ENCODE measurements around the gene MEIOB. TPM values are rescaled to one million over a fixed set of nuclear protein-coding genes. Genes with fewer than 3 reads are reported as not detected.

The MEIOB gene
- total RNA-seq, 1 donor = not detected

DNA sequence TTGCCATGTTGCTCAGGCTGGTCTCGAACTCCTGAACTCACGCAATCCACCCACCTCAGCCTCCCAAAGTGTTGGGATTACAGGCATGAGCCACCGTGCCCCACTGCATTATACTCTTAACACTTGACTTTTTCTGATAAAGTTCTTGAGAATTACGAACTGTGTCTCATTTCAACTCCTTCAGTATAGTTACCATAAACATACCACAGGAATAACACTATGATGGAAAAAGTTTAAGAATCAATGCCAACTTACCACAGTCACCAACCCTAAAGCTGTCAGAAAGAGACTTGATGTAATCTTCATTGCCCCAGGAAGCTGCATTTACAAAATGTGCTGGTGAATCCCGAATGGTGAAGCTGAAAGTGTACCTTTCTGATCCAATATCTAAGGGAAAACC, 10.2 kb downstream of the MEIOB start:
- TF ChIP-seq, protein P1, sequence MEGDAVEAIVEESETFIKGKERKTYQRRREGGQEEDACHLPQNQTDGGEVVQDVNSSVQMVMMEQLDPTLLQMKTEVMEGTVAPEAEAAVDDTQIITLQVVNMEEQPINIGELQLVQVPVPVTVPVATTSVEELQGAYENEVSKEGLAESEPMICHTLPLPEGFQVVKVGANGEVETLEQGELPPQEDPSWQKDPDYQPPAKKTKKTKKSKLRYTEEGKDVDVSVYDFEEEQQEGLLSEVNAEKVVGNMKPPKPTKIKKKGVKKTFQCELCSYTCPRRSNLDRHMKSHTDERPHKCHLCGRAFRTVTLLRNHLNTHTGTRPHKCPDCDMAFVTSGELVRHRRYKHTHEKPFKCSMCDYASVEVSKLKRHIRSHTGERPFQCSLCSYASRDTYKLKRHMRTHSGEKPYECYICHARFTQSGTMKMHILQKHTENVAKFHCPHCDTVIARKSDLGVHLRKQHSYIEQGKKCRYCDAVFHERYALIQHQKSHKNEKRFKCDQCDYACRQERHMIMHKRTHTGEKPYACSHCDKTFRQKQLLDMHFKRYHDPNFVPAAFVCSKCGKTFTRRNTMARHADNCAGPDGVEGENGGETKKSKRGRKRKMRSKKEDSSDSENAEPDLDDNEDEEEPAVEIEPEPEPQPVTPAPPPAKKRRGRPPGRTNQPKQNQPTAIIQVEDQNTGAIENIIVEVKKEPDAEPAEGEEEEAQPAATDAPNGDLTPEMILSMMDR (IDR thresholded peaks at IDR 0.05; ENCODE audit: insufficient read depth, low read depth, low read length) = no peak
- no peak overlapping the region for H3K4me3 ChIP-seq (ENCODE audit: low read depth, low read length)
- DNase-seq (ENCODE audit: low read depth) = no peak

GRCh38 chr16:1859650-1860049, 12.3 kb downstream of the MEIOB start:
- no peak overlapping the region for H3K4me3 ChIP-seq (ENCODE audit: low read depth, low read length)
- TF ChIP-seq, protein P1 (IDR thresholded peaks at IDR 0.05; ENCODE audit: insufficient read depth, low read depth, low read length) = no peak
- DNase-seq (ENCODE audit: low read depth) = no peak

DNA sequence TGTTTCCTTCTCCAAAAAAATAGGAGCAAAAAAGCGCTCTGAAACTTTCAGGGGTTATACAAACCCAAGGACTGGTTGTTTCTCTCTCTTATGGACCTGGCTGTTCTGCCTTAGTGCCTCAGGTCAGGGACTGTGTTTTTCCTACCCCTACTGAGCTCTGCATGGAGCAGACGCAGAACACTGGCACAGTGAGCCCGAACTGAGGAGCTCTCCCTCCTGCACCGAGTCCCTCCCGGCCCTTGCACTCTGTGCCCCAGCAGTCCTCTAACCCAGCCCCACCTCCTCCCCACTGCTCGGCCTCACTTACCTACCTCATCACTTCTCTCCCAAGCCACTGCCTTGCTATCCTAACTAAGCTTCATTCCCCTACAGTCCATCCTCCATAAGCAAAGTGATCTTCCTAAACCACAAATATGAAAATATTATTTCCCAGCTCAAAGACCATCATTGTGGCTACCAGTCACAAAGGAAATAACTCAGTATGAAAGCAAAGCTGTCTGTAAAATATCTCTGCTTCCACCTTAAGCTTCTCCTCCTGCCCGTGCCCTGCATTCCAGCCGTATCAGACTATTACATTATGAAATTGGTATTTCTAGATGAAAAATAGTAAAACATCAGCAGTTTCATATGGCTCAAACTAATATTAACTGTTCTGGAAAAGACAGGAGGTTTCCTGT, 13.6 kb downstream of the MEIOB start:
- H3K4me3 ChIP-seq (ENCODE audit: low read depth, low read length) = no peak overlapping the region
- TF ChIP-seq, protein P1 (IDR thresholded peaks at IDR 0.05; ENCODE audit: insufficient read depth, low read depth, low read length) = no peak
- no peak for DNase-seq (ENCODE audit: low read depth)

GRCh38 chr16:1857433-1858097, 14.4 kb downstream of the MEIOB start:
- DNase-seq (ENCODE audit: low read depth) = no peak
- TF ChIP-seq, protein P1 (IDR thresholded peaks at IDR 0.05; ENCODE audit: insufficient read depth, low read depth, low read length) = no peak
- no peak overlapping the region for H3K4me3 ChIP-seq (ENCODE audit: low read depth, low read length)

DNA sequence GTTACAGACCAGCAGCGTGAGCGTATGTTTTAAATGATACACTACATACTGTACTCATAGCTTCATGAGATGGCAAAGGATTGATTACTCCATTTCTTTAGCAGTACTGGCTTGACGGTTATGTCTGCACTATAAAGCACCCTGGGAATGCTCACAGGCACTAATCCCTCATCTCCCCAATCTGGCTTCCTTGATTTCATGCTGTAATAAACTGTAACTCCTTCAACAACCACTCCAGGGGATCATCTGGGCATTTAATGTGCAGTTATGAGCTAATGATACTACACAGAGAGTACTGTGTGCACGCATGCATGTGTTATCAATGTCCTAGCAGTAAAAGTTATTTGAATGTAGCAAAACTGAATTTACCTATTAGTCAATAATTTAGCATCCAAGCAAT, 20.2 kb downstream of the MEIOB start:
- TF ChIP-seq, protein P1 (IDR thresholded peaks at IDR 0.05; ENCODE audit: insufficient read depth, low read depth, low read length) = no peak
- no peak overlapping the region for H3K4me3 ChIP-seq (ENCODE audit: low read depth, low read length)
- DNase-seq (ENCODE audit: low read depth) = no peak

DNA sequence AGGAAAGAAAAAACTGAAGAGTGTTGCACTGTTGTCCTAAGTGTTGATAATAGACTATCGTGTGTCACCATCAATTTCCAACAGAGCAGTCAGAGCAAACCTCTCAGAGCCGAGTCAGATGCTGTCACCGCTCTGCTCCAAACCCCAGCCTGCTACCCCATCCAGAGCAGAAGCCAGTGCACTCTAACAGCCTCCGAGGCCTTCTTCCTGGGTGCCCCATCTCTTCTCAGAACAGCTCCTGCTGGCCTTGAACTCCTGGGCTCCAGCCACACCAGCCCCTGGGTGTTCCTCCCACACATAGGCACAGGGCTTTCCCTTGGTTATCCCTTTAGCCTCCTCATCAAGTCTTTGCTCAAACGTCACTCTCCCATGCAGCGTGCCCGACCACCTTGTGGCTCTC, 21.0 kb downstream of the MEIOB start:
- H3K4me3 ChIP-seq (ENCODE audit: low read depth, low read length) = no peak overlapping the region
- TF ChIP-seq, protein P1 (IDR thresholded peaks at IDR 0.05; ENCODE audit: insufficient read depth, low read depth, low read length) = no peak
- no peak for DNase-seq (ENCODE audit: low read depth)

Measured in fibroblast of villous mesenchyme (primary cell).